Progenitor cell of endocrine pancreas (in vitro differentiated cells): ENCODE measurements around the gene P2RX4. TPM values are rescaled to one million over a fixed set of nuclear protein-coding genes. Genes with fewer than 3 reads are reported as not detected.
A peak's percentile ranks its signal among the peaks of the same experiment; 100 is the strongest.

Experiments used
- DNase-seq: peaks from one replicate; pipeline ENCODE4 v3.0.0; 2021; ENCODE audit warnings: low spot score; ENCODE audit not compliant: unreplicated experiment
- H3K27ac Mint-ChIP-seq: 2 replicates; pipeline ENCODE4 v1.8.0; 2021; ENCODE audit warnings: mild to moderate bottlenecking, moderate library complexity, mixed read lengths
- H3K27me3 Mint-ChIP-seq: 2 replicates; pipeline ENCODE4 v1.8.0; 2021; ENCODE audit warnings: mixed read lengths
- H3K36me3 Mint-ChIP-seq: 2 replicates; pipeline ENCODE4 v1.8.0; 2022; ENCODE audit warnings: mixed read lengths; ENCODE audit not compliant: insufficient read depth
- H3K4me1 Mint-ChIP-seq: 2 replicates; pipeline ENCODE4 v1.8.0; 2021; ENCODE audit warnings: low read depth, mixed read lengths
- H3K4me3 Mint-ChIP-seq: 2 replicates; pipeline ENCODE4 v1.8.0; 2021; ENCODE audit warnings: low read depth, mild to moderate bottlenecking, moderate library complexity, mixed read lengths
- H3K9me3 Mint-ChIP-seq: 2 replicates; pipeline ENCODE4 v1.8.0; 2021; ENCODE audit warnings: low read depth, mixed read lengths
- CTCF ChIP-seq: fragments of 200-600 bp; sonication (generic); IDR thresholded peaks from one replicate; pipeline ENCODE4 v1.5.0; 2021; ENCODE audit warnings: antibody characterized with exemption, mild to moderate bottlenecking; ENCODE audit not compliant: unreplicated experiment
- total RNA-seq: library from RNA; stranded (reverse); gene quantifications from 2 replicates; pipeline ENCODE4 v1.2.1, GENCODE V29; 2021

Gene P2RX4
- total RNA-seq, 1 donor from 2014 or later = 23.9 TPM

DNA sequence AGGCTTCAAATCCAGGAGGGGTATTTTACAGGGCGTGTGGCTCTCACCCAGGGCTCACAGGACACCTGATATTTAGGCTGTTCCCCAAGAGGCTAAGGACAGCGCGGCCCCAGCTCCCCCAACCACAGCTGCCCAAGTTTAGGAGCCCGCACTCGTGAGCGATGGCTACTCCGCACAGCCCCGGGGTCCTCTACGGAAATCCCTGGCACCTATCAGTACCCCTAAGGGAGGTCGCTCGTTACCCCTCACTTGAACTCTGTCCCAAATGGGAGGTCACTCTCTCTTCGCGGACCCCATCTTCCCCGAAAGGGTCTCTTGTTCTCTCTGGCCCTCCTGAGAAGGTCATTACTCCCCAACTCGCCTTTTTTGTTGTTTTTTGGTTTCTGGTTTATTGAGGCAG lies 708 bp upstream of the P2RX4 start:
- Mint-ChIP-seq H3K4me1 (peaks cover under 1% of the 10 kb centered on the region), H3K9me3 (no peaks in the 10 kb centered on the region), H3K27me3 (peaks cover 6% of the 10 kb centered on the region), H3K27ac (no peak overlapping the region), H3K36me3 (peaks cover 1% of the 10 kb centered on the region), H3K4me3 (peak overlapping the region; percentile 54)
- TF ChIP-seq CTCF = no peak
- DNase-seq = no peak

DNA sequence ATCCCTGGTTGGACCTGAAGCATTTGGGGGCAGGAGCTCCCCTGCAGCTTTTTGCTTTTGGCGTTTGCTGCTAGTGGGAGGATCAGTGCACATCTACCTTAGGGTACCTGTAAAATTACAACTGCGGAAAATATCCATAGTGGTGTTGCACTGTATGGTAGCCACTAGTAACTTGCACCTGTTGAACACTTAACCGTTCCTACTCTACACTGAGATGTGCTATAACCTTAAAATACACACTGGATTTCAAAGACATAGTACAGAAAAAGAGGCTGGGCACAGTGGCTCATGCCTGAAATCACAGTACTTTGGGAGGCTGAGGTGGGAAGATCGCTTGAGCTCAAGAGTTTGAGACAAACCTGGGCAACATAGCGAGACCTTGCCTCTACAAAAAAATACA lies 2.9 kb downstream of the P2RX4 start:
- H3K9me3 Mint-ChIP-seq = no peaks in the 10 kb centered on the region
- H3K4me1 Mint-ChIP-seq = peaks cover 17% of the 10 kb centered on the region
- DNase-seq = no peak
- H3K27ac Mint-ChIP-seq = no peak overlapping the region
- TF ChIP-seq CTCF = no peak
- peaks cover 3% of the 10 kb centered on the region for H3K27me3 Mint-ChIP-seq
- peaks cover 11% of the 10 kb centered on the region for H3K36me3 Mint-ChIP-seq
- H3K4me3 Mint-ChIP-seq = no peak overlapping the region

DNA sequence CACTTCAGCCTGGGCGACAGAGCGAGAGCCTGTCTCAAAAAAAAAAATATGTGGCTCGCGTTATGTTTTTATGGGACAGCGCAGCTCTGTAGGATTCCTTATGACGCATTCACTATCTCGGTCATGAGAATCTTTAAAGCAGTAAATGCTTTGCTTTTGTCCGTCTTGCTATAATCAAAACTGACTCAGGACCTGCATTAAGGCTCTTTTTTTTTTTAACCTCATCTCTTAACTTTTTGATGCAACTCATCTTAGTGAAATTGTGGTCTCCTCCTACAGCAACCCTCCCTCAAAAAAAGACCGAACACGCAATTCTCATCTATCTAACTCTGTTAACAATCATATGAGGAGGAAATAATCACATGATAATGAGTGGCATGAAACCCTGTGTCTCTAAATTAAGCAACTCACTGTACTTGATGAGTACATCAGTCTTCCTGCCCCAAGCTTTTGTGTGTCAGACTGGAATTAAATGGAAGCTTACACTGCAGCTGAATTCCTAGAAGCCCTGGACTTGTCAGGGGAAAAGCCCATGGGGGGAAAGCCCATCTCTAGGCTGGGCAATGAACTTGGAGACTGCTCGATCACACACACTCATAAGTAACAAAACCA lies 4.3 kb downstream of the P2RX4 start:
- Mint-ChIP-seq H3K36me3 (peaks cover 12% of the 10 kb centered on the region), H3K27ac (peak overlapping the region; percentile 38), H3K4me3 (no peak overlapping the region), H3K27me3 (no peaks in the 10 kb centered on the region), H3K9me3 (no peaks in the 10 kb centered on the region), H3K4me1 (peaks cover 19% of the 10 kb centered on the region)
- DNase-seq = no peak
- no peak for TF ChIP-seq CTCF

- DNase-seq = no peak
- TF ChIP-seq CTCF = no peak
- Mint-ChIP-seq H3K4me1 (peaks cover 19% of the 10 kb centered on the region), H3K9me3 (no peaks in the 10 kb centered on the region), H3K27ac (no peak overlapping the region), H3K4me3 (no peak overlapping the region), H3K36me3 (peaks cover 14% of the 10 kb centered on the region), H3K27me3 (no peaks in the 10 kb centered on the region)
Measured at GRCh38 chr12:121214855-121215745, 5.2 kb downstream of the P2RX4 start.

GRCh38 chr12:121216102-121216501 lies 6.2 kb downstream of the P2RX4 start:
- no peak for TF ChIP-seq CTCF
- no peaks in the 10 kb centered on the region for H3K27me3 Mint-ChIP-seq
- no peak for DNase-seq
- peaks cover 17% of the 10 kb centered on the region for H3K36me3 Mint-ChIP-seq
- H3K27ac Mint-ChIP-seq = no peak overlapping the region
- H3K9me3 Mint-ChIP-seq = no peaks in the 10 kb centered on the region
- peaks cover 19% of the 10 kb centered on the region for H3K4me1 Mint-ChIP-seq
- H3K4me3 Mint-ChIP-seq = no peak overlapping the region
